ENCODE measurements around the gene CCDC30. TPM values are rescaled to one million over a fixed set of nuclear protein-coding genes. Genes with fewer than 3 reads are reported as not detected.

CCDC30 gene
- total and polyA plus RNA-seq, 9 of the 15 experiments (the other 6 are each of a cell fraction or from before 2014, with no cell fraction given), result 0.05 to 0.91 (median 0.24) TPM

- TF ChIP-seq ASH1L (IDR thresholded peaks at IDR 0.05; ENCODE audit: borderline replicate concordance, low read depth, partially characterized antibody), result peak; percentile 97
- TF ChIP-seq PTRF (tag; IDR thresholded peaks at IDR 0.05), result no peak
- TF ChIP-seq KLF10 (CRISPR knock-in tag; IDR thresholded peaks at IDR 0.05), result no peak
- 0 out of 2 replicates have a peak, but pooled peaks have one; percentile 27 for TF ChIP-seq FOSL1 (tag; conservative IDR thresholded peaks at IDR 0.05)
- TF ChIP-seq DPF2 (IDR thresholded peaks at IDR 0.05), result 0 out of 2 replicates have a peak, but pooled peaks have one; percentile 29
- peak; percentile 81 for TF ChIP-seq ATF7 (IDR thresholded peaks at IDR 0.05)
- no peak for TF ChIP-seq NR0B1 (IDR thresholded peaks at IDR 0.05; ENCODE audit: partially characterized antibody)
- TF ChIP-seq TCFL5 (CRISPR knock-in tag; conservative IDR thresholded peaks at IDR 0.05), result no peak
- TF ChIP-seq CAMTA2 (CRISPR knock-in tag; conservative IDR thresholded peaks at IDR 0.05), result 0 out of 2 replicates have a peak, but pooled peaks have one; percentile 10
- peak; percentile 92 for TF ChIP-seq CREB3L1 (IDR thresholded peaks at IDR 0.05; ENCODE audit: borderline replicate concordance, low read depth)
- TF ChIP-seq ZNF316 (IDR thresholded peaks at IDR 0.05), result no peak
- no peak for TF ChIP-seq ZNF217 (CRISPR knock-in tag; IDR thresholded peaks at IDR 0.05)
- no peak for TF ChIP-seq CTCF (IDR thresholded peaks at IDR 0.05 in 2 of 3, conservative IDR thresholded peaks at IDR 0.05 in 1 of 3; ENCODE audit: insufficient read depth in 2 of 3, low read depth in 1 of 3, low read length in 3 of 3)
- no peak for TF ChIP-seq ZNF282 (CRISPR knock-in tag; IDR thresholded peaks at IDR 0.05)
- TF ChIP-seq MAFF (IDR thresholded peaks at IDR 0.05; ENCODE audit: low read length), result no peak
- peak; percentile 72 for TF ChIP-seq ZNF583 (CRISPR knock-in tag; IDR thresholded peaks at IDR 0.05)
- TF ChIP-seq NCOA1 (IDR thresholded peaks at IDR 0.05; ENCODE audit: low read depth), result 0 out of 2 replicates have a peak, but pooled peaks have one; percentile 16
- peak; percentile 78; the same call in 1 of the 2 replicates for TF ChIP-seq CHCHD3 (CRISPR knock-in tag; IDR thresholded peaks at IDR 0.05)
- TF ChIP-seq TAF1 (IDR thresholded peaks at IDR 0.05; ENCODE audit: control insufficient read depth, extremely low read depth, insufficient read depth, low read length, severe bottlenecking), result peak; percentile 97
- TF ChIP-seq CSDE1 (IDR thresholded peaks at IDR 0.05), result 0 out of 4 replicates have a peak, but pooled peaks of 1 of the 2 experiments have one; percentile 12
- TF ChIP-seq ZNF584 (CRISPR knock-in tag; IDR thresholded peaks at IDR 0.05; ENCODE audit: low read depth), result no peak
Observed at GRCh38 chr1:42681741-42682483, 218.8 kb downstream of the CCDC30 start, which contains the start of gene YBX1 (continued).
